H9 (cell line): Measurements from ENCODE around the gene NDUFS2. TPM values are rescaled to one million over a fixed set of nuclear protein-coding genes. Genes with fewer than 3 reads are reported as not detected.

Source experiments
- DNase-seq: peaks from one replicate; pipeline ENCODE4 v3.0.0-alpha.2; 2017
- H2AFZ ChIP-seq: one replicate; pipeline ENCODE4 v1.6.1; 2013; ENCODE audit warnings: mild to moderate bottlenecking, low read length, control low read depth, moderate library complexity
- H2AK5ac ChIP-seq: 2 replicates; pipeline ENCODE4 v1.6.1; 2013; ENCODE audit warnings: low read length, control low read depth, mixed read lengths; ENCODE audit not compliant: insufficient read length
- H2BK120ac ChIP-seq: one replicate; pipeline ENCODE4 v1.6.1; 2013; ENCODE audit warnings: low read depth, mild to moderate bottlenecking, low read length, control low read depth, inconsistent platforms; ENCODE audit not compliant: poor library complexity, severe bottlenecking
- H2BK12ac ChIP-seq: 2 replicates; pipeline ENCODE4 v1.6.1; 2013; ENCODE audit warnings: low read length, control low read depth, mixed read lengths, low read depth; ENCODE audit not compliant: insufficient read length
- H2BK15ac ChIP-seq: 2 replicates; pipeline ENCODE4 v1.6.1; 2013; ENCODE audit warnings: low read depth, low read length, control low read depth
- H2BK20ac ChIP-seq: one replicate; pipeline ENCODE4 v1.6.1; 2013; ENCODE audit warnings: low read depth, mild to moderate bottlenecking, low read length, control low read depth, inconsistent platforms; ENCODE audit not compliant: poor library complexity, severe bottlenecking
- H2BK5ac ChIP-seq: 2 replicates; pipeline ENCODE4 v1.6.1; 2013; ENCODE audit warnings: low read length, control low read depth, mixed read lengths; ENCODE audit not compliant: insufficient read length
- H3K14ac ChIP-seq: 2 replicates; pipeline ENCODE4 v1.6.1; 2013; ENCODE audit warnings: low read length, control low read depth; ENCODE audit not compliant: insufficient read depth
- H3K18ac ChIP-seq: 2 replicates; pipeline ENCODE4 v1.6.1; 2013; ENCODE audit warnings: low read depth, mild to moderate bottlenecking, mixed read lengths, low read length, control low read depth; ENCODE audit not compliant: insufficient read length
- H3K23ac ChIP-seq: 2 replicates; pipeline ENCODE4 v1.6.1; 2013; ENCODE audit warnings: low read length, control low read depth, mixed read lengths, low read depth; ENCODE audit not compliant: insufficient read length
- H3K23me2 ChIP-seq: 2 replicates; pipeline ENCODE4 v1.6.1; 2013; ENCODE audit warnings: low read depth, mild to moderate bottlenecking, mixed read lengths, low read length, control low read depth; ENCODE audit not compliant: insufficient read length, poor library complexity, severe bottlenecking
- H3K27ac ChIP-seq: 2 replicates; pipeline ENCODE4 v1.5.1; 2013; ENCODE audit warnings: low read length, control low read depth, mixed read lengths, low read depth; ENCODE audit not compliant: insufficient read length
- H3K27me3 ChIP-seq: 2 replicates; pipeline ENCODE4 v1.6.1; 2013; ENCODE audit warnings: low read length, control low read depth, inconsistent platforms; ENCODE audit not compliant: insufficient read depth
- H3K4ac ChIP-seq: 2 replicates; pipeline ENCODE4 v1.6.1; 2013; ENCODE audit warnings: low read depth, mild to moderate bottlenecking, control low read depth, inconsistent platforms, low read length, moderate library complexity
- H3K4me1 ChIP-seq: 2 replicates; pipeline ENCODE4 v1.6.1; 2013; ENCODE audit warnings: low read length, control low read depth, inconsistent platforms; ENCODE audit not compliant: insufficient read depth
- H3K4me2 ChIP-seq: 2 replicates; pipeline ENCODE4 v1.6.1; 2013; ENCODE audit warnings: low read length, control low read depth, mixed read lengths; ENCODE audit not compliant: insufficient read length, insufficient read depth
- H3K56ac ChIP-seq: 2 replicates; pipeline ENCODE4 v1.6.1; 2013; ENCODE audit warnings: low read depth, mild to moderate bottlenecking, mixed read lengths, low read length, control low read depth; ENCODE audit not compliant: insufficient read length
- H3K79me1 ChIP-seq: 2 replicates; pipeline ENCODE4 v1.6.1; 2013; ENCODE audit warnings: low read depth, mild to moderate bottlenecking, moderate library complexity, low read length, control low read depth, inconsistent platforms; ENCODE audit not compliant: insufficient read depth, poor library complexity, severe bottlenecking
- H3K79me2 ChIP-seq: 2 replicates; pipeline ENCODE4 v1.6.1; 2013; ENCODE audit warnings: low read length, control low read depth, inconsistent platforms; ENCODE audit not compliant: insufficient read depth
- H3K9ac ChIP-seq: 2 replicates; pipeline ENCODE4 v1.6.1; 2013; ENCODE audit warnings: low read length, control low read depth, mixed read lengths; ENCODE audit not compliant: insufficient read length; ENCODE audit errors: extremely low read depth
- H3K9me3 ChIP-seq: one replicate; pipeline ENCODE4 v1.6.1; 2013; ENCODE audit warnings: low read depth, low read length, inconsistent platforms; ENCODE audit not compliant: control insufficient read depth
- H3T11ph ChIP-seq: one replicate; pipeline ENCODE4 v1.6.1; 2013; ENCODE audit warnings: mild to moderate bottlenecking, low read length, control low read depth, inconsistent platforms
- H4K20me1 ChIP-seq: one replicate; pipeline ENCODE4 v1.6.1; 2013; ENCODE audit not compliant: control insufficient read depth, insufficient read length, insufficient read depth
- H4K5ac ChIP-seq: 2 replicates; pipeline ENCODE4 v1.6.1; 2013; ENCODE audit warnings: low read depth, mild to moderate bottlenecking, mixed read lengths, low read length, control low read depth; ENCODE audit not compliant: insufficient read length
- H4K8ac ChIP-seq: replicated peaks from 2 replicates; pipeline ENCODE4 v1.6.1; 2013; ENCODE audit warnings: low read length, control low read depth, mixed read lengths, low read depth; ENCODE audit not compliant: insufficient read length
- H4K91ac ChIP-seq: 2 replicates; pipeline ENCODE4 v1.6.1; 2013; ENCODE audit warnings: low read depth, mild to moderate bottlenecking, moderate library complexity, mixed read lengths, low read length, control low read depth; ENCODE audit not compliant: insufficient read length
- H3K27ac Mint-ChIP-seq, 3 experiments: 2 replicates in 2 of 3; 3 replicates in 1 of 3; pipeline ENCODE4 v1.8.0; 2020 to 2021; ENCODE audit warnings: mixed read lengths in 3 of 3, mild to moderate bottlenecking in 1 of 3, moderate library complexity in 1 of 3
- H3K27me3 Mint-ChIP-seq: 2 replicates; pipeline ENCODE4 v1.8.0; 2021; ENCODE audit warnings: low read depth, mild to moderate bottlenecking, moderate library complexity, mixed read lengths
- H3K36me3 Mint-ChIP-seq, 3 experiments: 2 replicates in 2 of 3; 3 replicates in 1 of 3; pipeline ENCODE4 v1.8.0; 2020 to 2021; ENCODE audit warnings: low read depth in 3 of 3, mixed read lengths in 3 of 3; ENCODE audit not compliant: insufficient read depth in 1 of 3
- H3K4me1 Mint-ChIP-seq, 2 experiments: 2 replicates each; pipeline ENCODE4 v1.8.0; 2020; ENCODE audit warnings: mixed read lengths in 2 of 2
- H3K4me3 Mint-ChIP-seq, 2 experiments: 2 replicates in 1 of 2; 3 replicates in 1 of 2; pipeline ENCODE4 v1.8.0; 2020 to 2021; ENCODE audit warnings: mild to moderate bottlenecking in 2 of 2, mixed read lengths in 2 of 2, moderate library complexity in 1 of 2
- H3K9me3 Mint-ChIP-seq, 2 experiments: 2 replicates in 1 of 2; 3 replicates in 1 of 2; pipeline ENCODE4 v1.8.0; 2020; ENCODE audit warnings: mild to moderate bottlenecking in 2 of 2, mixed read lengths in 2 of 2, moderate library complexity in 1 of 2
- CTCF ChIP-seq: fragments of 200-600 bp; sonication (generic); conservative IDR thresholded peaks from 3 replicates; pipeline ENCODE4 v1.8.0; 2021; ENCODE audit warnings: antibody characterized with exemption, mild to moderate bottlenecking
- WGBS: extraction: QIAGEN DNeasy Blood & Tissue Kit; methylation state at CpG from one replicate; pipeline ENCODE4 v1.1.7; 2013; ENCODE audit warnings: missing lambda C conversion rate, low lambda C conversion rate, mixed read lengths; ENCODE audit not compliant: insufficient read length; ENCODE audit errors: extremely low coverage; 5-methylcytosine and 5-hydroxymethylcytosine counted together
- total RNA-seq: library from RNA; stranded (reverse); gene quantifications from 2 replicates; pipeline ENCODE4 v1.2.1, GENCODE V29; 2021

Gene NDUFS2
- total RNA-seq, 1 experiment from 2014 or later = 84.5 TPM

- WGBS = no CpG with 5 or more reads among the region's 3 CpGs
- no peaks in the 10 kb centered on the region for H3K9me3 Mint-ChIP-seq
- Histone ChIP-seq H3K9me3 (no peaks in the 10 kb centered on the region), H3K9ac (no peak overlapping the region), H3K56ac (no peak overlapping the region), H3T11ph (no peak overlapping the region), H2BK20ac (no peak overlapping the region), H2AK5ac (no peak overlapping the region), H3K4me1 (no peaks in the 10 kb centered on the region; the same call in 1 of the 2 replicates), H3K14ac (no peak overlapping the region), H4K5ac (no peak overlapping the region), H2BK5ac (no peak overlapping the region), H2AFZ (no peak overlapping the region), H3K23me2 (peaks cover 6% of the 10 kb centered on the region), H2BK120ac (no peak overlapping the region), H3K27ac (no peak overlapping the region), H3K18ac (no peak overlapping the region), H3K4ac (no peak overlapping the region), H4K91ac (no peak overlapping the region), H3K4me2 (no peak overlapping the region), H3K23ac (no peak overlapping the region), H2BK12ac (no peak overlapping the region), H2BK15ac (no peak overlapping the region), H3K79me1 (no peaks in the 10 kb centered on the region), H3K27me3 (no peaks in the 10 kb centered on the region), H3K79me2 (no peaks in the 10 kb centered on the region), H4K20me1 (no peaks in the 10 kb centered on the region), H4K8ac (no peak overlapping the region)
- H3K4me1 Mint-ChIP-seq = peaks cover 21 to 22% of the 10 kb centered on the region in 2 experiments
- H3K36me3 Mint-ChIP-seq = peaks cover 2 to 15% (median 11%) of the 10 kb centered on the region in 3 experiments; a peak in 6 of 7 replicates
- H3K4me3 Mint-ChIP-seq = no peak overlapping the region
- no peak for DNase-seq
- H3K27ac Mint-ChIP-seq = no peak overlapping the region
- peaks cover 5% of the 10 kb centered on the region for H3K27me3 Mint-ChIP-seq
- no peak for TF ChIP-seq CTCF
Measured at GRCh38 chr1:161179698-161180097, 22.5 kb upstream of the NDUFS2 start.
